ENCODE results near the gene ZNF750.

Gene ZNF750

DNA sequence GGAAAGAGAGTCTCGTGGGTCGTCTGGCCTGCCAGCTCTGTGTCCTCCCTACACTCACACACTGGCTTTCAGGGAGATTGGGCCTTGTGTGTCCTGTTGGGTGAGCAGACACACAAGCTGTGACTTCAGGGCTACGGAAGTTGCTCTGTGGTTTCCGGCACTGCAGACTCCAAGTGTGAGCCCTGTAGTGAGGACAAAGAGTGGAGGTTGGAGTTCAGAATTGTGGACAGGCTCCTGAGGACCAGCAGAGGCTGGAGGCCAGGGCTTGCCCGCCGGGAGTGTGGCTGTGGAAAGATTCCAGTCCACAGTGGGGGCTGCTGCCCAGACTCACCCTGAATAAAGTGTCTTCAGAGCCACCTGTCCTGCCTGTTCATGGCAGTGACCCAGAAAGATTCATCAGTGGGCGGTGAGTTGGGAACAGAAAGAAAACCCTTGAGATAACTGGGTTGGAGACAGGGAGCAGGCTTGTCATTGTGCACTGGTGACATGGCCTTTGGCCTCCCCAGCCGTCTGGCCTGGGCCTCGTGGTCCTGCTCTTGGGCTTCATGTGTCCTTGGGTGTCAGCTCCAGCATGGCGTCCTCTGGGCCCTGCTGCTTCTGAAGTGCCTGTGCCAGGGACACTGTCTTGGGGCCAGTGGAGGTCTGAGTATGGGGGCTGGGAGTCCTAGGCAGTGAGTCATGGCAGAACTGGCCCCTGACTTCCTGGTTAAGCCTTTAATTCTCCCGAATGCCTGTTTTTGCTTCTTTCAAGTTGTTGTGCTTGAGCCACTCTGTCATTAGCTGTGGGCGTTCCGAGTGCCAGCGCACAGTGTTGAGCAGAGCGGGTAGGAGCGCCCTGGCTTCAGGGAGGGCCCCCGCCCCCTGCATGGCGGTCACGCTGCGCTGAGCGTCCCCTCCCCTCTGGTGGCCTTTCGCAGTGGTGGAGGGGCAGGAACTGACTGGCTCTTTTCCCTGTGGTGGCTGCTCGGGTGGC is 19.9 kb upstream of the ZNF750 start:
- DNase-seq = peak; percentile 71

GRCh38 chr17:82858376-82859126 is 18.7 kb upstream of the ZNF750 start:
- no peak for DNase-seq

GRCh38 chr17:82856361-82856760 is 16.5 kb upstream of the ZNF750 start:
- no peak for DNase-seq

- DNase-seq = no peak
These were observed 14.4 kb upstream of the ZNF750 start for GRCh38 chr17:82854226-82854625.

- DNase-seq = no peak
These were observed 11.6 kb upstream of the ZNF750 start for GRCh38 chr17:82851381-82851780.

DNA sequence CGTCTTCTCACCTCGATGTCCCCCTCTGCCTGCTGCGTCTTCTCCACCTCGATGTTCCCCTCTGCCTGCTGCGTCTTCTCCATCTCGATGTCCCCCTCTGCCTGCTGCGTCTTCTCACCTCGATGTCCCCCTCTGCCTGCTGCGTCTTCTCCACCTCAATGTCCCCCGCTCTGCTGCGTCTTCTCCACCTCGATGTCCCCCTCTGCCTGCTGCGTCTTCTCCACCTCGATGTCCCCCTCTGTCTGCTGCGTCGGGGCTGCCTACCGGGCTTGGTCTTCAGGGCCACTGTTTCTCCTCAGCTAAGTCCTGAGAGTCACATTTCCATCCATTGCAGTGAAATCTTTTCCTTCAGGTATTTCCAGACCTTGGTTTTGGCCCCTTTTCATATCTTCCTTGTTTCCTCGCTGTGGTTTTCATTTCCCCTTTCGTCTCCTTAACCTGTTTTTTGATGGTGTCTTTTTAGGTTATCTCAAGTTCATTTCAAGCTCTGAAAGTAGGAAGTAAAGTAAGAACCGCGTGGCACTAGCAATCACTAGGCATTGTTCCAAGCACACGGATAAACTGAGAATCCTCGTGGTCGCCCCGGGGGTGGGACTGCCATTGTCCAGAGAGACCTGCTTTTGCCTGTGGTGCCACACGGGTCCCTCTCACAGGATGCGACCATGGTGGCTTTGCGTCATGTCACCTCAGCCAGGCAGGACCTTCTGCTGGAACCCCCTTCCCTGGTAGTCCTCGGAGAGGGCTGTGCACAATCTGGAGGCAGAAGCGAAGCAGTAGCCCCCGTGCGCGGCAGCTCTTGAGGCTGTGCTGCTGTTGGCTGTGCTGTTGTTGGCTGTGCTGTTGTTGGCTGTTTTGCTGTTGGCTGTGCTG is 9.5 kb upstream of the ZNF750 start:
- no peak for DNase-seq

DNA sequence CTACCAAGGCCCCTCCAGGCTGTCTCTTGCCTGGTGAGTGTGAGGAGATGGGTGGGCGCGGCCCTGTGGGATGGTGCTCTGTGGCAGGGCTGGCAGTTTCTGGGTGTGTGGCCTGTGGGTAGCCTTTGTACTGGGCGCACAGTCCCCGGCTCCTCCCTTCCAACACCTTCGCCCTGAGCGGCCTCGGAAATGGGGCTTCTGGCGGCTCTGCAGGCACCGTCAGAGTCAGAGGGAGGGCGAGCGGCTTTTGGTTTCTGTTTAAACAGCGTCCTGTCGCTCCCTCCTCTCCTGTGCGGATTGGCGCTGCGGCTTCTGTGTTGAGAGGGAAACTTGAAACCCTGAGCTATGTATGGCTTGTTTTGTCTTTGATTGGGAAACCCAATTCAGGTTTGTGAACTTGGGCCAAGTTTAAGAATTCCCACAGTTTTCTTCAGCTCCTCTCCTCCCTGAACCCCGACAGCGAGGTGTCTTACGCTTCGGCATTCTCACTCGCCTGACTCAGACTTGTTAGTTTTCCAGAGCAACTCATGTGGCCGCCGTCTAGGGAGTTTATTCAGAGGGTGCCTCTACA is 8.3 kb upstream of the ZNF750 start:
- DNase-seq = peak; percentile 28

- no peak for DNase-seq
These were observed 6.4 kb upstream of the ZNF750 start for GRCh38 chr17:82846061-82846691.

GRCh38 chr17:82845163-82845807 is 5.5 kb upstream of the ZNF750 start:
- no peak for DNase-seq

- DNase-seq = no peak
These were observed 5.0 kb upstream of the ZNF750 start for GRCh38 chr17:82844796-82845162.

GRCh38 chr17:82843904-82844680 is 4.3 kb upstream of the ZNF750 start:
- DNase-seq = no peak

- no peak for DNase-seq
These were observed 2.2 kb upstream of the ZNF750 start for GRCh38 chr17:82841921-82842596.

- no peak for DNase-seq
These were observed 609 bp upstream of the ZNF750 start for GRCh38 chr17:82840431-82840831.

DNA sequence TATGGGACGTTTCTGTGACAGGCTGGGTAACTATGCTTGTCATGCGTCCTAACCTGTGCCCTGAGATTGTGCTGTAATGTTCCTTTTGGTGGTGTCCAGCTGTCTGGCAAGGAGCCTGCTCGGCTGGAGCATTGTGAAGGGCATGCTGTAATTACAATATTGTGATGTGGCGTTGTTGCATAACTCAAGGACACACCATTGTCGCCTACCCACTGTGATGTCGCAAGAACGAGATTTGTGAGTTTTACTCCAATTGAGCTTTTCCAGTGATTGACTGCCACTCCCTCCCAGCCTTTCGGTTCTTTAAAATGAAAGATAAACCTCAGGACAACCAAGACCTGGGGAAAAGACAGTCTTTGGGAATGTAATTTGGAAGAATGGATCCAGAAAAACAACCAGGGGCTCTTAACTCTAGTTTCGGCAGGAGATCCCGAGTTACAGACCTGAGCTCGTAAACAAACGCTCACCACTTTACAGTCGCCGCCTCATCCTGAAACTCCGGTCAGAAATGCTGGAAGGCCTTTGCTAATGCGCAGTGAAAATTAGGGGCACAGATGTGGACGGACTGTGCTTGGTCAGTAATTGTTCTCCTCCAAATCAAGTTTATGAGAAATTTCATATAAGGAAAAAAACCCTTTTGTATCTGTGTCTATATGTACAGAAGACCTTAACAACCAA is 1.3 kb downstream of the ZNF750 start:
- DNase-seq = no peak

DNA sequence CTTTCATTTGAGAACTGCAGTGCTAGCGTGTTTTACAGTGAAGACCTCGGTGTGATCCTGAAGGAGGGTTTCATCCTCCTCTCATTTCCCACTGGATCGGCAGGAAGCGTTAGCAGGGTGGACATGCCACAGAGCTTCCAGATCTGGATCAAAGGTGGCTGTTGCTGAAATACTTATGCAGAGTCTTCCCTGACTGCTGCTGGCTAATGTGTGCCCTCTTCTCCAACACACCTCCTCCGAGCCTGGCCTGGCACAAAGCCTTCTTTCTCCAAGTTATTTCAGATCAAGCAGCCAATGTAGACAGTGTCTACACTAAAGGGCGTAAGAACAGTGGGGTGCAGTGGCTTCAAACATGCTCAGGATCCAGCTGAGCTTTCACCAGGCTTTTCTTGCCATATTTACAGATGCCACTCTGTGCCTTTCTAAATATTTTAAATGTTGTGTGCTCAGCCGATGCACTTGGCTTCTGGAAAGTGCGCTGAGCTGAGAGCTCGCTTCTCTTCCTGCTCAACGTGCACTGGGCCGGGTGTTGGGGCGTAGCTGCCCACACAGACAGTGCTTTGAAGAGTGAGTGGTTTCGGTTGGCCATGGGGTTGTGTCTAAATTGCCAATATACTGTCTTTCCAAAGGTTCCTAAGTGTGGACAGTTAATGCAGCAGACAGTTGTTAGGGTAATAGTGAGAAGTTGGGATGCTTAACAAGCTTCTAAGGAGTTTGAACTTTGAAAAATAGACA is 2.1 kb downstream of the ZNF750 start:
- DNase-seq = no peak

- DNase-seq = no peak
These were observed 2.9 kb downstream of the ZNF750 start for GRCh38 chr17:82836823-82837357.

GRCh38 chr17:82835766-82836512 is 3.9 kb downstream of the ZNF750 start:
- no peak for DNase-seq

DNA sequence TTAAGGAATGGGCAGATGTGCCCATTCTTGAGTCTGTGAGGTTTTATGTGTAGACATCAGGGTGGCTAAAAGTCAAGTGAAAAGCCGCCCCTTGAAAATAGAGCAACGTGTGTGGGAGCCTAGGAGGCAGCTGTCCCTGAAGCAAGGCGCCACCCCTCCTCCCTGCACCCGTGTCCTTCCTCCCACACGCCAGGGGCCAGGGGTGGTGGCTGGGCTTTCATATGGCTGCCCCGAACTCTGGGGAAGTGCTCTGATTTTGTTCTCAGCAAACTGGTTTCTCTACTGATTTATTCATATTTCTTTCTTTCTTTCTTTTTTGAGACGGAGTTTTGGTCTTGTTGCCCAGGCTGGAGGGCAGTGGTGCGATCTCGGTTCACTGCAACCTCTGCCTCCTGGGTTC is 4.7 kb downstream of the ZNF750 start:
- DNase-seq = no peak
